Panc1 (cell line): ENCODE data around the gene G6PC3.

ENCODE experiments used
- POLR2AphosphoS5 ChIP-seq: IDR thresholded peaks from 2 replicates; pipeline ENCODE4 v1.6.1; 2012; ENCODE audit warnings: mild to moderate bottlenecking, low read depth, low read length, moderate library complexity
- SIN3A ChIP-seq: IDR thresholded peaks from 2 replicates; pipeline ENCODE4 v1.6.1; 2012; ENCODE audit warnings: low read depth, mild to moderate bottlenecking, low read length, moderate library complexity, borderline replicate concordance; ENCODE audit not compliant: insufficient read depth
- TCF7L2 ChIP-seq: IDR thresholded peaks from 2 replicates; pipeline ENCODE4 v1.6.1; 2011; ENCODE audit warnings: mild to moderate bottlenecking, low read depth, low read length, inconsistent platforms
- TF ChIP-seq, protein P1 (sequence below): fragments of 450-650 bp; IDR thresholded peaks from 2 replicates; pipeline ENCODE4 v1.5.1; 2017; ENCODE audit warnings: mild to moderate bottlenecking
- TF ChIP-seq, protein P2 (sequence below), 2 experiments: IDR thresholded peaks; 2 replicates each; pipeline ENCODE4 v1.6.1; 2011 to 2012; ENCODE audit warnings: low read depth in 2 of 2, control low read depth in 1 of 2, low read length in 1 of 2, mild to moderate bottlenecking in 1 of 2, moderate library complexity in 1 of 2; ENCODE audit not compliant: insufficient read depth in 1 of 2

DNA sequence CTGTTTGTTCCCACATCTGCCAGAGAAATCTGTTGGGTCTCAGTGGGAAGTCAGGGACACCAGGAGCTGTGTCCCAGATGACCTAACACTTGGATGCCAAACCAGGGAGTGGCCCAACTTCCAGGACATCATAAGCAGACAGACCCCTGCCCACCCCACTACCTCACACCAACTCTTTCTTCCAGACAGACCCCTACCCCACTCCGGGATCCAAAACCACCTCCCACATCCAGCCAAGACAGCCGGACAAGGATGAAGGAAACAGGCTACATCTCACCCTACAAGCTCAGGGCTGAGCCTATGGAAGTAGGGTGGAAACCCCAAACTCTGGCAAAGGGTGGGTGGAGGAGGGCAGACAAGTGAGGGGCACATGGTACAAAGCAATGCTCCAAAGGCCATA is 49.3 kb downstream of the G6PC3 start:
- TF ChIP-seq, protein P1, sequence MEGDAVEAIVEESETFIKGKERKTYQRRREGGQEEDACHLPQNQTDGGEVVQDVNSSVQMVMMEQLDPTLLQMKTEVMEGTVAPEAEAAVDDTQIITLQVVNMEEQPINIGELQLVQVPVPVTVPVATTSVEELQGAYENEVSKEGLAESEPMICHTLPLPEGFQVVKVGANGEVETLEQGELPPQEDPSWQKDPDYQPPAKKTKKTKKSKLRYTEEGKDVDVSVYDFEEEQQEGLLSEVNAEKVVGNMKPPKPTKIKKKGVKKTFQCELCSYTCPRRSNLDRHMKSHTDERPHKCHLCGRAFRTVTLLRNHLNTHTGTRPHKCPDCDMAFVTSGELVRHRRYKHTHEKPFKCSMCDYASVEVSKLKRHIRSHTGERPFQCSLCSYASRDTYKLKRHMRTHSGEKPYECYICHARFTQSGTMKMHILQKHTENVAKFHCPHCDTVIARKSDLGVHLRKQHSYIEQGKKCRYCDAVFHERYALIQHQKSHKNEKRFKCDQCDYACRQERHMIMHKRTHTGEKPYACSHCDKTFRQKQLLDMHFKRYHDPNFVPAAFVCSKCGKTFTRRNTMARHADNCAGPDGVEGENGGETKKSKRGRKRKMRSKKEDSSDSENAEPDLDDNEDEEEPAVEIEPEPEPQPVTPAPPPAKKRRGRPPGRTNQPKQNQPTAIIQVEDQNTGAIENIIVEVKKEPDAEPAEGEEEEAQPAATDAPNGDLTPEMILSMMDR = no peak
- TF ChIP-seq, protein P2, sequence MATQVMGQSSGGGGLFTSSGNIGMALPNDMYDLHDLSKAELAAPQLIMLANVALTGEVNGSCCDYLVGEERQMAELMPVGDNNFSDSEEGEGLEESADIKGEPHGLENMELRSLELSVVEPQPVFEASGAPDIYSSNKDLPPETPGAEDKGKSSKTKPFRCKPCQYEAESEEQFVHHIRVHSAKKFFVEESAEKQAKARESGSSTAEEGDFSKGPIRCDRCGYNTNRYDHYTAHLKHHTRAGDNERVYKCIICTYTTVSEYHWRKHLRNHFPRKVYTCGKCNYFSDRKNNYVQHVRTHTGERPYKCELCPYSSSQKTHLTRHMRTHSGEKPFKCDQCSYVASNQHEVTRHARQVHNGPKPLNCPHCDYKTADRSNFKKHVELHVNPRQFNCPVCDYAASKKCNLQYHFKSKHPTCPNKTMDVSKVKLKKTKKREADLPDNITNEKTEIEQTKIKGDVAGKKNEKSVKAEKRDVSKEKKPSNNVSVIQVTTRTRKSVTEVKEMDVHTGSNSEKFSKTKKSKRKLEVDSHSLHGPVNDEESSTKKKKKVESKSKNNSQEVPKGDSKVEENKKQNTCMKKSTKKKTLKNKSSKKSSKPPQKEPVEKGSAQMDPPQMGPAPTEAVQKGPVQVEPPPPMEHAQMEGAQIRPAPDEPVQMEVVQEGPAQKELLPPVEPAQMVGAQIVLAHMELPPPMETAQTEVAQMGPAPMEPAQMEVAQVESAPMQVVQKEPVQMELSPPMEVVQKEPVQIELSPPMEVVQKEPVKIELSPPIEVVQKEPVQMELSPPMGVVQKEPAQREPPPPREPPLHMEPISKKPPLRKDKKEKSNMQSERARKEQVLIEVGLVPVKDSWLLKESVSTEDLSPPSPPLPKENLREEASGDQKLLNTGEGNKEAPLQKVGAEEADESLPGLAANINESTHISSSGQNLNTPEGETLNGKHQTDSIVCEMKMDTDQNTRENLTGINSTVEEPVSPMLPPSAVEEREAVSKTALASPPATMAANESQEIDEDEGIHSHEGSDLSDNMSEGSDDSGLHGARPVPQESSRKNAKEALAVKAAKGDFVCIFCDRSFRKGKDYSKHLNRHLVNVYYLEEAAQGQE (IDR thresholded peaks at IDR 0.05; ENCODE audit: insufficient read depth in 1 of 2, low read depth in 2 of 2, low read length in 1 of 2) = no peak
- TF ChIP-seq POLR2AphosphoS5 = no peak
- no peak for TF ChIP-seq SIN3A
- TF ChIP-seq TCF7L2 = no peak
